Gastrocnemius medialis (tissue), 4 donors: ENCODE measurements around the gene RCOR1.

ENCODE experiments used
- POLR2A ChIP-seq, 2 donors: fragments of 450-650 bp; IDR thresholded peaks; one replicate each; pipeline ENCODE4 v1.6.1; 2017; ENCODE audit warnings: antibody characterized with exemption in 2 of 2, mild to moderate bottlenecking in 2 of 2, moderate library complexity in 2 of 2
- TF ChIP-seq, protein P1 (sequence below), 5 experiments: fragments of 450-650 bp in 3 of 5; fragments of 200-600 bp in 2 of 5; sonication (generic) in 2 of 5; IDR thresholded peaks in 4 of 5; conservative IDR thresholded peaks in 1 of 5; 1 replicate in 4 of 5; 2 replicates in 1 of 5; pipeline ENCODE4 v1.5.1; 2016 to 2019; ENCODE audit warnings: antibody characterized with exemption in 5 of 5, mild to moderate bottlenecking in 3 of 5, moderate library complexity in 3 of 5

DNA sequence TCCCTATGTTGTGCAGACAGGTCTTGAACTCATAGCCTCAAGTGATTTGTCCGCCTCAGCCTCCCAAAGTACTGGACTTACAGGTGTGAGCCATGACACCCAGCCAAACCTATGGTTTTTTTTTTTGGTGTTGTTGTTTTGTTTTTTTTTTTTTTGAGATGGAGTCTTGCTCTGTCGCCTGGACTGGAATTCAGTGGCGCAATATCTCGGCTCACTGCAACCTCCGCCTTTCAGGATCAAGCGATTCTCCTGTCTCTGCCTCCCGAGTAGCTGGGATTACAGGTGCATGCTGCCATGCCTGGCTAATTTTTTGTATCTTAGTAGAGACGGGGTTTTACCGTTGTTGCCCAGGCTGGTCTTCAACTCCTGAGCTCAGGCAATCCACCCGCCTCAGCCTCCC lies 11.3 kb upstream of the RCOR1 start:
- TF ChIP-seq, protein P1, sequence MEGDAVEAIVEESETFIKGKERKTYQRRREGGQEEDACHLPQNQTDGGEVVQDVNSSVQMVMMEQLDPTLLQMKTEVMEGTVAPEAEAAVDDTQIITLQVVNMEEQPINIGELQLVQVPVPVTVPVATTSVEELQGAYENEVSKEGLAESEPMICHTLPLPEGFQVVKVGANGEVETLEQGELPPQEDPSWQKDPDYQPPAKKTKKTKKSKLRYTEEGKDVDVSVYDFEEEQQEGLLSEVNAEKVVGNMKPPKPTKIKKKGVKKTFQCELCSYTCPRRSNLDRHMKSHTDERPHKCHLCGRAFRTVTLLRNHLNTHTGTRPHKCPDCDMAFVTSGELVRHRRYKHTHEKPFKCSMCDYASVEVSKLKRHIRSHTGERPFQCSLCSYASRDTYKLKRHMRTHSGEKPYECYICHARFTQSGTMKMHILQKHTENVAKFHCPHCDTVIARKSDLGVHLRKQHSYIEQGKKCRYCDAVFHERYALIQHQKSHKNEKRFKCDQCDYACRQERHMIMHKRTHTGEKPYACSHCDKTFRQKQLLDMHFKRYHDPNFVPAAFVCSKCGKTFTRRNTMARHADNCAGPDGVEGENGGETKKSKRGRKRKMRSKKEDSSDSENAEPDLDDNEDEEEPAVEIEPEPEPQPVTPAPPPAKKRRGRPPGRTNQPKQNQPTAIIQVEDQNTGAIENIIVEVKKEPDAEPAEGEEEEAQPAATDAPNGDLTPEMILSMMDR (IDR thresholded peaks at IDR 0.05 in 4 of 5, conservative IDR thresholded peaks at IDR 0.05 in 1 of 5): no peak
- no peak for TF ChIP-seq POLR2A (IDR thresholded peaks at IDR 0.05)
